Neuronal stem cell (in vitro differentiated cells): Measurements from ENCODE around the gene PIK3C2A. TPM values are rescaled to one million over a fixed set of nuclear protein-coding genes. Genes with fewer than 3 reads are reported as not detected.

Experiments
- DNase-seq: peaks from one replicate; pipeline ENCODE4 v3.0.0-alpha.2; 2013; ENCODE audit warnings: low spot score
- H2AFZ ChIP-seq: one replicate; pipeline ENCODE4 v1.6.1; 2013; ENCODE audit warnings: mild to moderate bottlenecking, low read length, inconsistent platforms
- H2AK5ac ChIP-seq: 2 replicates; pipeline ENCODE4 v1.6.1; 2013; ENCODE audit warnings: low read depth, mild to moderate bottlenecking, inconsistent platforms, low read length, moderate library complexity, mixed read lengths
- H2BK120ac ChIP-seq: 2 replicates; pipeline ENCODE4 v1.6.1; 2013; ENCODE audit warnings: low read depth, mild to moderate bottlenecking, inconsistent platforms, low read length, moderate library complexity, mixed read lengths
- H2BK12ac ChIP-seq: one replicate; pipeline ENCODE4 v1.6.1; 2013; ENCODE audit warnings: low read length, inconsistent platforms
- H2BK15ac ChIP-seq: 2 replicates; pipeline ENCODE4 v1.6.1; 2013; ENCODE audit warnings: mild to moderate bottlenecking, low read length, inconsistent platforms, mixed read lengths
- H2BK5ac ChIP-seq: one replicate; pipeline ENCODE4 v1.6.1; 2013; ENCODE audit warnings: inconsistent platforms, mild to moderate bottlenecking, low read length, moderate library complexity
- H3K14ac ChIP-seq: one replicate; pipeline ENCODE4 v1.6.1; 2013; ENCODE audit warnings: low read length, inconsistent platforms
- H3K18ac ChIP-seq: 2 replicates; pipeline ENCODE4 v1.6.1; 2013; ENCODE audit warnings: low read length, inconsistent platforms
- H3K23ac ChIP-seq: 2 replicates; pipeline ENCODE4 v1.6.1; 2013; ENCODE audit warnings: low read depth, mild to moderate bottlenecking, mixed read lengths, low read length, inconsistent platforms; ENCODE audit not compliant: poor library complexity
- H3K27ac ChIP-seq: replicated peaks from 3 replicates; pipeline ENCODE4 v1.5.1; 2013; ENCODE audit warnings: low read length, inconsistent platforms
- H3K27me3 ChIP-seq, 3 experiments: 2 replicates each; pipeline ENCODE4 v1.6.1; 2013; ENCODE audit warnings: low read length in 3 of 3, mild to moderate bottlenecking in 2 of 3, inconsistent platforms in 1 of 3, low read depth in 1 of 3, mixed read lengths in 1 of 3, moderate library complexity in 1 of 3; ENCODE audit not compliant: control insufficient read depth in 3 of 3, insufficient read depth in 3 of 3
- H3K36me3 ChIP-seq, 2 donors: replicated peaks in 1 of 2; 2 replicates each; pipeline ENCODE4 v1.6.1; 2013; ENCODE audit warnings: low read length in 2 of 2; ENCODE audit not compliant: control insufficient read depth in 2 of 2, insufficient read depth in 2 of 2
- H3K4ac ChIP-seq: 2 replicates; pipeline ENCODE4 v1.6.1; 2013; ENCODE audit warnings: inconsistent platforms, mild to moderate bottlenecking, low read length, moderate library complexity
- H3K4me1 ChIP-seq, 2 donors: 1 replicate in 1 of 2; 2 replicates in 1 of 2; pipeline ENCODE4 v1.6.1; 2013; ENCODE audit warnings: low read length in 2 of 2, low read depth in 1 of 2; ENCODE audit not compliant: control insufficient read depth in 2 of 2, insufficient read depth in 1 of 2
- H3K4me2 ChIP-seq: one replicate; pipeline ENCODE4 v1.6.1; 2013; ENCODE audit warnings: mild to moderate bottlenecking, low read length, inconsistent platforms; ENCODE audit not compliant: insufficient read depth, poor library complexity, severe bottlenecking
- H3K4me3 ChIP-seq, 2 donors: 2 replicates each; pipeline ENCODE4 v1.5.1; 2013; ENCODE audit warnings: low read length in 2 of 2, mild to moderate bottlenecking in 2 of 2, inconsistent platforms in 1 of 2, moderate library complexity in 1 of 2
- H3K79me1 ChIP-seq: one replicate; pipeline ENCODE4 v1.6.1; 2013; ENCODE audit warnings: low read depth, mild to moderate bottlenecking, inconsistent platforms, low read length, moderate library complexity
- H3K9ac ChIP-seq: one replicate; pipeline ENCODE4 v1.6.1; 2013; ENCODE audit warnings: mild to moderate bottlenecking, low read depth, low read length, inconsistent platforms; ENCODE audit not compliant: poor library complexity
- H3K9me3 ChIP-seq, 2 donors: replicated peaks in 1 of 2; 2 replicates each; pipeline versions ENCODE3 to v1.6.1; 2013; ENCODE audit warnings: low read length in 2 of 2, mild to moderate bottlenecking in 2 of 2, inconsistent platforms in 1 of 2, low read depth in 1 of 2, mixed read lengths in 1 of 2, moderate library complexity in 1 of 2; ENCODE audit not compliant: control insufficient read depth in 2 of 2, insufficient read depth in 1 of 2
- H4K8ac ChIP-seq: one replicate; pipeline ENCODE4 v1.6.1; 2013; ENCODE audit warnings: low read depth, mild to moderate bottlenecking, inconsistent platforms, low read length, moderate library complexity
- H4K91ac ChIP-seq: one replicate; pipeline ENCODE4 v1.6.1; 2013; ENCODE audit warnings: low read length, low read depth, mild to moderate bottlenecking, inconsistent platforms; ENCODE audit not compliant: poor library complexity
- WGBS, 2 donors: extraction: QIAGEN DNeasy Blood & Tissue Kit; methylation state at CpG; one replicate each; pipeline ENCODE4 v1.1.7; 2013; ENCODE audit warnings: missing lambda C conversion rate in 2 of 2, mixed read lengths in 1 of 2; ENCODE audit not compliant: insufficient read length in 2 of 2, insufficient replicate concordance in 1 of 2; ENCODE audit errors: extremely low coverage in 2 of 2; 5-methylcytosine and 5-hydroxymethylcytosine counted together
- polyA plus RNA-seq, 2 experiments: library from polyadenylated mRNA; stranded (reverse); fragments of 200-250 nt; gene quantifications; one replicate each; pipeline ENCODE4 v1.2.3, GENCODE V29; 2013

Gene PIK3C2A, protein sequence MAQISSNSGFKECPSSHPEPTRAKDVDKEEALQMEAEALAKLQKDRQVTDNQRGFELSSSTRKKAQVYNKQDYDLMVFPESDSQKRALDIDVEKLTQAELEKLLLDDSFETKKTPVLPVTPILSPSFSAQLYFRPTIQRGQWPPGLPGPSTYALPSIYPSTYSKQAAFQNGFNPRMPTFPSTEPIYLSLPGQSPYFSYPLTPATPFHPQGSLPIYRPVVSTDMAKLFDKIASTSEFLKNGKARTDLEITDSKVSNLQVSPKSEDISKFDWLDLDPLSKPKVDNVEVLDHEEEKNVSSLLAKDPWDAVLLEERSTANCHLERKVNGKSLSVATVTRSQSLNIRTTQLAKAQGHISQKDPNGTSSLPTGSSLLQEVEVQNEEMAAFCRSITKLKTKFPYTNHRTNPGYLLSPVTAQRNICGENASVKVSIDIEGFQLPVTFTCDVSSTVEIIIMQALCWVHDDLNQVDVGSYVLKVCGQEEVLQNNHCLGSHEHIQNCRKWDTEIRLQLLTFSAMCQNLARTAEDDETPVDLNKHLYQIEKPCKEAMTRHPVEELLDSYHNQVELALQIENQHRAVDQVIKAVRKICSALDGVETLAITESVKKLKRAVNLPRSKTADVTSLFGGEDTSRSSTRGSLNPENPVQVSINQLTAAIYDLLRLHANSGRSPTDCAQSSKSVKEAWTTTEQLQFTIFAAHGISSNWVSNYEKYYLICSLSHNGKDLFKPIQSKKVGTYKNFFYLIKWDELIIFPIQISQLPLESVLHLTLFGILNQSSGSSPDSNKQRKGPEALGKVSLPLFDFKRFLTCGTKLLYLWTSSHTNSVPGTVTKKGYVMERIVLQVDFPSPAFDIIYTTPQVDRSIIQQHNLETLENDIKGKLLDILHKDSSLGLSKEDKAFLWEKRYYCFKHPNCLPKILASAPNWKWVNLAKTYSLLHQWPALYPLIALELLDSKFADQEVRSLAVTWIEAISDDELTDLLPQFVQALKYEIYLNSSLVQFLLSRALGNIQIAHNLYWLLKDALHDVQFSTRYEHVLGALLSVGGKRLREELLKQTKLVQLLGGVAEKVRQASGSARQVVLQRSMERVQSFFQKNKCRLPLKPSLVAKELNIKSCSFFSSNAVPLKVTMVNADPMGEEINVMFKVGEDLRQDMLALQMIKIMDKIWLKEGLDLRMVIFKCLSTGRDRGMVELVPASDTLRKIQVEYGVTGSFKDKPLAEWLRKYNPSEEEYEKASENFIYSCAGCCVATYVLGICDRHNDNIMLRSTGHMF (N-terminal part only)
- polyA plus RNA-seq (2013, experiment 1 of 2) = 31.2 TPM
- 32.8 TPM for polyA plus RNA-seq (2013, experiment 2 of 2)

DNA sequence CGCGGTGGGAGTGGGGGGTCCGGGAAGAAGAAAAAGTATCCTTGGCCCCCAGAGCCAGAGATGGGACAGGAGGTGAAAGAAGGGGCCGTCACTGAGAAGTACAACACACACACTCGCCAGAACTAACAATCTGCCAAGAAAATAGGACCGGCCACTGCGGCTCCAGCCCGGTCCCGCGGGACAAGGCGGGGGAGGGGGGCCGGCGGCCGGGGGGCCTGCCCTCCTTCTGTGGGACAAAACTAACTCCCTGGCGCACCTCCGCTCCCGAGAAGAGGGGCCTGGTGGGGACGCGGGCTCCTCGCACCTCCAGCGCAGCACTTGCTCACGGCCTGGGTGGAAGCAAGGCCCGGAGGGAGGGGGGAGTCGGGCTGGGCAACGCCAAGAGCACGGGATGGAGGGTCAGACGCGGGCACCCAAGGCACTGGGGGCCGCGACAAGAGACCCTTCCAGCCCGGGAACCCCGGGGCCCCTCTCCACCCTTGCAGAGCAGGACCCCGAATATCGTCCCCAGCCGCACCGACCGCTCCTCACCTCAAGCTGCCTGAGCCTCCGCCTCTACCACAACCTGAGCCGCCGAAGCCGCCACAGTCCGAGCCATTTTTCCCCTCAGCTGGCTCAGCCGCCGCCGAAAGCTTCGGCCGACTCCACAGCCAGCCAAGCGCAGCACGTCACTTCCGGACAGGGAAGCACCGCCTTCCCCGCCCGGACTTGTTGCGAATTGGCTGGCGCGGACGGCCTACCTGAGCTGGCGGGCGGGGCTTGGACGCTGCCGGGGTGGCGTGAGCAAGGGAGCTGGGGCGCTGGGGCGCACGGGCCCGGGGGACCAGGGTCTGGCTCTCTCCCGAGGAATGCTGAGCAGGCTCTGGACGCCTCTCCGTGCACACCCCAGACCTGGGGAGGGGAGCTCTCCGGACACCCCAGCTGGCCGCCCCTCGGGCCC lies at the start of gene PIK3C2A:
TSS of gene PIK3C2A (minus strand) at position 670 of the 940 bp plus-strand sequence. CDS start 38,245 bp downstream, outside the sequence.
- H3K4me2 ChIP-seq = peak within 1 kb of the TSS; percentile 89
- H3K9ac ChIP-seq = peak within 1 kb of the TSS; percentile 98
- H2AFZ ChIP-seq = peak within 1 kb of the TSS; percentile 96
- peak within 1 kb of the TSS; percentile 47 for H3K14ac ChIP-seq
- H3K23ac ChIP-seq = peak within 1 kb of the TSS; percentile 100
- H3K4me3 ChIP-seq = peak within 1 kb of the TSS; percentile 67 to 100
- H2BK120ac ChIP-seq = peak within 1 kb of the TSS; percentile 72
- no peaks in the 10 kb centered on the region for H3K27me3 ChIP-seq
- H3K9me3 ChIP-seq = no peaks in the 10 kb centered on the region
- no peak within 1 kb of the TSS for H2BK12ac ChIP-seq
- peak within 1 kb of the TSS; percentile 99 for H3K18ac ChIP-seq
- H3K79me1 ChIP-seq = peaks cover 4% of the 10 kb centered on the region
- WGBS, 2 donors = no CpG with 5 or more reads among the region's 72 CpGs
- H4K8ac ChIP-seq = no peak within 1 kb of the TSS
- H3K4ac ChIP-seq = peak within 1 kb of the TSS; percentile 53
- H3K36me3 ChIP-seq = peaks cover 2 to 31% of the 10 kb centered on the region in 2 donors
- DNase-seq = peak; percentile 93
- H2AK5ac ChIP-seq = peak within 1 kb of the TSS; percentile 92
- peak within 1 kb of the TSS; percentile 95 for H3K27ac ChIP-seq
- H2BK5ac ChIP-seq = peak within 1 kb of the TSS; percentile 99
- H3K4me1 ChIP-seq = peaks cover 2 to 9% of the 10 kb centered on the region in 2 donors
- no peak within 1 kb of the TSS for H4K91ac ChIP-seq
- peak within 1 kb of the TSS; percentile 94 for H2BK15ac ChIP-seq

DNA sequence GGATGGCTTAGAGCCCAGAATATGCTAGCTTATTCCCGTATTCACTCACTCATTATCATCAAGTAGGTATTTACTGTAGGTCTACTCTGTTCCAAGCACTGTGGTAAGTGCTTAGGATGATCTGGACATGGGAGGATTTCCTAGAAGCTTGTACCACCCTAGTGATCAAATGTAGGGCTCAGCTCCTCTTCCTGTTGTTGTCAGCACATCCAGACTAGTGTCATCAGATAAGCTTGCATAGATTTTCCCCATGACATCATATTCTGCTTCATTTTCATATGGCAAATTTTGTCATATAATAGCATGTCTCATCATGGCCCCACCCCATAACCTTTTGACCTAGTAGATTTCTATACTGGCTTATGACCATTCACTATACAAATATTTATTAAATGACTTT lies 49.4 kb upstream of the PIK3C2A start:
- Histone ChIP-seq H3K4me1 (no peaks in the 10 kb centered on the region), H2BK120ac (no peak overlapping the region), H3K9ac (no peak overlapping the region), H3K27ac (no peak overlapping the region), H3K4me2 (no peak overlapping the region), H2BK15ac (no peak overlapping the region), H3K23ac (no peak overlapping the region), H2BK12ac (no peak overlapping the region), H2AK5ac (no peak overlapping the region), H2AFZ (no peak overlapping the region), H3K14ac (no peak overlapping the region), H3K79me1 (no peaks in the 10 kb centered on the region), H3K18ac (no peak overlapping the region), H3K27me3 (peaks cover 0 to 5% (median 0%) of the 10 kb centered on the region in 3 experiments), H3K4me3 (no peak overlapping the region), H3K4ac (no peak overlapping the region), H4K8ac (no peak overlapping the region), H3K9me3 (no peaks in the 10 kb centered on the region), H4K91ac (no peak overlapping the region), H2BK5ac (no peak overlapping the region), H3K36me3 (no peaks in the 10 kb centered on the region)
- WGBS, 2 donors = no CpG with 5 or more reads among the region's 1 CpG
- DNase-seq = no peak

DNA sequence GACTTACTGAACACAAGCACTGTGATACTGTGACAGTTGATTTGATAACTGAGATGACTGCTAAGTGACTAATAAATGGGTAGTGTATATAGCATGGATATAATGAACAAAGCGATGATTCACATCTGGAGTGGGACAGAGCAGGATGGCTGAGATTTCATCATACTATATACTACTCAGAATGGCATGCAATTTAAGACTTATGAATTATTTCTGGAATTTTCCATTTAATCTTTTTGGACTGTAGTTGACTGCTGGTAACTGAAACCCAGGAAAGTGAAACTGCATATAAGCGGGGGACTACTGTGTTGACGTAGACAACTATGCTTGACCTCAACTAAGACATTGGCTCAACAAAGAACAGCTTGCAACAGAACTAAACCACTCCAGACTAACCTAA lies 48.7 kb upstream of the PIK3C2A start:
- no peak overlapping the region for H2AK5ac ChIP-seq
- no peaks in the 10 kb centered on the region for H3K4me1 ChIP-seq
- no peak overlapping the region for H2BK5ac ChIP-seq
- H3K79me1 ChIP-seq = no peaks in the 10 kb centered on the region
- no peak overlapping the region for H3K4ac ChIP-seq
- H3K23ac ChIP-seq = no peak overlapping the region
- no peak overlapping the region for H2BK15ac ChIP-seq
- H3K4me3 ChIP-seq = no peak overlapping the region
- no peaks in the 10 kb centered on the region for H3K36me3 ChIP-seq
- H3K14ac ChIP-seq = no peak overlapping the region
- H3K9ac ChIP-seq = no peak overlapping the region
- no peak overlapping the region for H2BK12ac ChIP-seq
- no peak overlapping the region for H4K8ac ChIP-seq
- H3K18ac ChIP-seq = no peak overlapping the region
- H4K91ac ChIP-seq = no peak overlapping the region
- peaks cover 0 to 5% (median 0%) of the 10 kb centered on the region in 3 experiments for H3K27me3 ChIP-seq
- H2AFZ ChIP-seq = no peak overlapping the region
- no peak overlapping the region for H3K4me2 ChIP-seq
- H3K9me3 ChIP-seq = no peaks in the 10 kb centered on the region
- no peak overlapping the region for H3K27ac ChIP-seq
- H2BK120ac ChIP-seq = no peak overlapping the region
- no peak for DNase-seq
- no CpG with 5 or more reads among the region's 3 CpGs for WGBS, 2 donors
